CD4-positive, alpha-beta T cell (primary cell): Measurements from ENCODE around the gene CCDC102B. TPM values are rescaled to one million over a fixed set of nuclear protein-coding genes. Genes with fewer than 3 reads are reported as not detected.

Experiments used
- ATAC-seq: fragments of 200-7000 bp; cut with Tn5 transposase; one replicate; pipeline ENCODE4 v1.10.0; 2022; ENCODE audit warnings: mild to moderate bottlenecking; ENCODE audit not compliant: poor library complexity
- CTCF ChIA-PET: fragments of 350-600 bp; sonication (Branson Sonifier 250); formaldehyde crosslinking; loops from one replicate; lab custom pipeline; 2021; ENCODE audit warnings: antibody characterized with exemption, inconsistent platforms; lab: Charles Lee
- POLR2A ChIA-PET: fragments of 350-600 bp; sonication (Branson Sonifier 250); formaldehyde crosslinking; loops from one replicate; lab custom pipeline; 2021; ENCODE audit warnings: antibody characterized with exemption, inconsistent platforms; lab: Charles Lee
- DNase-seq, 14 experiments: peaks; one replicate each; pipeline ENCODE4 v3.0.0-alpha.2; 2013 to 2020; ENCODE audit warnings: mixed read lengths in 2 of 14
- H3K27ac ChIP-seq, 2 donors: one replicate each; pipeline versions ENCODE4 v1.5.1 to v1.7.0; 2013; ENCODE audit warnings: low read length in 2 of 2, low read depth in 1 of 2, mild to moderate bottlenecking in 1 of 2
- H3K27me3 ChIP-seq, 2 experiments: 1 replicate in 1 of 2; 2 replicates in 1 of 2; pipeline versions ENCODE4 v1.6.1 to v1.7.0; 2013; ENCODE audit warnings: low read length in 2 of 2, control low read depth in 1 of 2, mild to moderate bottlenecking in 1 of 2, moderate library complexity in 1 of 2; ENCODE audit not compliant: insufficient read depth in 2 of 2, control insufficient read depth in 1 of 2
- H3K36me3 ChIP-seq: one replicate; pipeline ENCODE4 v1.6.1; 2013; ENCODE audit warnings: low read length, control low read depth; ENCODE audit not compliant: insufficient read depth
- H3K4me1 ChIP-seq: one replicate; pipeline ENCODE4 v1.6.1; 2013; ENCODE audit warnings: low read length, control low read depth; ENCODE audit not compliant: insufficient read depth
- H3K4me3 ChIP-seq: one replicate; pipeline ENCODE4 v1.5.1; 2013; ENCODE audit warnings: mild to moderate bottlenecking, low read length, moderate library complexity
- H3K9me3 ChIP-seq, 2 experiments: 1 replicate in 1 of 2; 2 replicates in 1 of 2; pipeline versions ENCODE4 v1.6.1 to v1.7.0; 2013; ENCODE audit warnings: low read length in 2 of 2, mild to moderate bottlenecking in 2 of 2, control low read depth in 1 of 2, moderate library complexity in 1 of 2; ENCODE audit not compliant: control insufficient read depth in 1 of 2, insufficient read depth in 1 of 2
- H3K27ac Mint-ChIP-seq: one replicate; pipeline ENCODE4 v1.8.0; 2020; ENCODE audit warnings: mixed read lengths
- H3K27me3 Mint-ChIP-seq: one replicate; pipeline ENCODE4 v1.8.0; 2021; ENCODE audit warnings: mixed read lengths
- H3K36me3 Mint-ChIP-seq: one replicate; pipeline ENCODE4 v1.8.0; 2021; ENCODE audit warnings: low read depth, mixed read lengths
- H3K4me1 Mint-ChIP-seq: one replicate; pipeline ENCODE4 v1.8.0; 2021; ENCODE audit warnings: low read depth, mixed read lengths
- H3K4me3 Mint-ChIP-seq: one replicate; pipeline ENCODE4 v1.8.0; 2020; ENCODE audit warnings: mild to moderate bottlenecking, mixed read lengths
- H3K9me3 Mint-ChIP-seq: one replicate; pipeline ENCODE4 v1.8.0; 2020; ENCODE audit warnings: mixed read lengths
- CTCF ChIP-seq: fragments of 200-600 bp; IDR thresholded peaks from one replicate; pipeline ENCODE4 v1.8.0; 2022; ENCODE audit warnings: antibody characterized with exemption, mild to moderate bottlenecking
- intact Hi-C, 2 experiments: fragments of 100-400 bp; cut with DNase I in 1 of 2; cut with micrococcal nuclease in 1 of 2; formaldehyde crosslinking; loops; one replicate each; pipeline versions ENCODE4 v1.15.1 to v1.9.0; 2023 to 2025; cut with DNase I, micrococcal nuclease
- total RNA-seq, 174 experiments: library from RNA in 2 of 174; stranded (reverse) in 2 of 174; gene quantifications; one replicate each; pipeline ENCODE4 v1.2.3 and lab custom pipeline; 2021 to 2026

Gene CCDC102B
- total RNA-seq, 2 experiments from 2014 or later = 2.6 to 3.0 TPM

- no peaks in the 10 kb centered on the region for H3K9me3 Mint-ChIP-seq
- no peaks in the 10 kb centered on the region for H3K4me1 Mint-ChIP-seq
Measured at GRCh38 chr18:68918216-68918615, 120.3 kb downstream of the CCDC102B start.

GRCh38 chr18:68919900-68920299 lies 122.0 kb downstream of the CCDC102B start:
- CTCF ChIA-PET = no interaction called here
- Histone ChIP-seq H3K4me1 (no peaks in the 10 kb centered on the region), H3K4me3 (no peak overlapping the region), H3K27me3 (no peaks in the 10 kb centered on the region), H3K9me3 (no peaks in the 10 kb centered on the region), H3K27ac (no peak overlapping the region), H3K36me3 (no peaks in the 10 kb centered on the region)
- no peak overlapping the region for H3K27ac Mint-ChIP-seq
- H3K9me3 Mint-ChIP-seq = no peaks in the 10 kb centered on the region
- no peaks in the 10 kb centered on the region for H3K27me3 Mint-ChIP-seq
- H3K36me3 Mint-ChIP-seq = no peaks in the 10 kb centered on the region
- POLR2A ChIA-PET = no interaction called here
- no peak for TF ChIP-seq CTCF
- DNase-seq (no peak), ATAC-seq (no peak)
- intact Hi-C loops = no loop called here
- H3K4me3 Mint-ChIP-seq = no peak overlapping the region
- no peaks in the 10 kb centered on the region for H3K4me1 Mint-ChIP-seq

More at GRCh38 chr18:68918216-68918615, 120.3 kb downstream of the CCDC102B start:
- intact Hi-C loops = no loop called here
- no peaks in the 10 kb centered on the region for H3K36me3 ChIP-seq
- no peaks in the 10 kb centered on the region for H3K27me3 ChIP-seq
- POLR2A ChIA-PET = no interaction called here
- CTCF ChIA-PET = no interaction called here
- Mint-ChIP-seq H3K27me3 (no peaks in the 10 kb centered on the region), H3K4me3 (no peak overlapping the region), H3K36me3 (no peaks in the 10 kb centered on the region), H3K27ac (no peak overlapping the region)
- no peak for TF ChIP-seq CTCF
- H3K9me3 ChIP-seq = no peaks in the 10 kb centered on the region
- DNase-seq (no peak), ATAC-seq (no peak)
- no peak overlapping the region for H3K4me3 ChIP-seq
- H3K27ac ChIP-seq = no peak overlapping the region
- H3K4me1 ChIP-seq = no peaks in the 10 kb centered on the region

GRCh38 chr18:68922392-68922791 lies 124.5 kb downstream of the CCDC102B start:
- no peaks in the 10 kb centered on the region for H3K9me3 Mint-ChIP-seq
- Histone ChIP-seq H3K9me3 (no peaks in the 10 kb centered on the region), H3K4me3 (no peak overlapping the region), H3K4me1 (no peaks in the 10 kb centered on the region), H3K36me3 (no peaks in the 10 kb centered on the region), H3K27me3 (no peaks in the 10 kb centered on the region), H3K27ac (no peak overlapping the region)
- DNase-seq (no peak), ATAC-seq (no peak)
- ChIA-PET POLR2A (no interaction called here), CTCF (no interaction called here)
- H3K4me1 Mint-ChIP-seq = no peaks in the 10 kb centered on the region
- no peak overlapping the region for H3K4me3 Mint-ChIP-seq
- no peak overlapping the region for H3K27ac Mint-ChIP-seq
- intact Hi-C loops = no loop called here
- no peaks in the 10 kb centered on the region for H3K36me3 Mint-ChIP-seq
- H3K27me3 Mint-ChIP-seq = no peaks in the 10 kb centered on the region
- TF ChIP-seq CTCF = no peak
